A673 (cell line): ENCODE results near the gene RASAL2.

Experiments
- EZH2 ChIP-seq: fragments of 200-600 bp; sonication (generic); IDR thresholded peaks from 2 replicates; pipeline ENCODE4 v1.6.1; 2017; ENCODE audit warnings: borderline replicate concordance, low read depth, mild to moderate bottlenecking, mixed read lengths, antibody characterized with exemption, low read length; ENCODE audit not compliant: poor library complexity, severe bottlenecking
- TF ChIP-seq, protein P1 (sequence below): fragments of 300-800, 200-600 bp; sonication (generic); conservative IDR thresholded peaks from 2 replicates; pipeline ENCODE4 v1.5.1; 2017; ENCODE audit warnings: low read depth, mild to moderate bottlenecking, antibody characterized with exemption, low read length, moderate library complexity, mixed read lengths

DNA sequence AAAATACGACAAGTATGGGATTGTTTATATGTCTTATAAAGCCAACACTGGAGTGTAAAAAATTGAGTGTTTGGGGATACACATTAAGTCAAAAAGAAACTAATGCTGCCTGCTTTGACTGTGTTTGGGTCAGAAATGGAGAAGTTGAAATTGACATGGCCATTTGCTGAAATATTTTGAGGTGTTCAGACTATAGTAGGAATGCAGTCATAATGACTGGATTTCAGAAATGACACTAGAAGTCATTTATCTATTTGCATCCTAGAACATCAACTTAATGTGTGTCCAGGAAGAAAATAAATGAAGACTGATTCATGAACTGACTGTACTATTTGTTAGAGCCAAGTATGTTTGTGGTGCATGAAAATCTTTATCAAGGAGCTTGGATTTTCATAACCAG lies 28.4 kb downstream of the RASAL2 start:
- TF ChIP-seq, protein P1, sequence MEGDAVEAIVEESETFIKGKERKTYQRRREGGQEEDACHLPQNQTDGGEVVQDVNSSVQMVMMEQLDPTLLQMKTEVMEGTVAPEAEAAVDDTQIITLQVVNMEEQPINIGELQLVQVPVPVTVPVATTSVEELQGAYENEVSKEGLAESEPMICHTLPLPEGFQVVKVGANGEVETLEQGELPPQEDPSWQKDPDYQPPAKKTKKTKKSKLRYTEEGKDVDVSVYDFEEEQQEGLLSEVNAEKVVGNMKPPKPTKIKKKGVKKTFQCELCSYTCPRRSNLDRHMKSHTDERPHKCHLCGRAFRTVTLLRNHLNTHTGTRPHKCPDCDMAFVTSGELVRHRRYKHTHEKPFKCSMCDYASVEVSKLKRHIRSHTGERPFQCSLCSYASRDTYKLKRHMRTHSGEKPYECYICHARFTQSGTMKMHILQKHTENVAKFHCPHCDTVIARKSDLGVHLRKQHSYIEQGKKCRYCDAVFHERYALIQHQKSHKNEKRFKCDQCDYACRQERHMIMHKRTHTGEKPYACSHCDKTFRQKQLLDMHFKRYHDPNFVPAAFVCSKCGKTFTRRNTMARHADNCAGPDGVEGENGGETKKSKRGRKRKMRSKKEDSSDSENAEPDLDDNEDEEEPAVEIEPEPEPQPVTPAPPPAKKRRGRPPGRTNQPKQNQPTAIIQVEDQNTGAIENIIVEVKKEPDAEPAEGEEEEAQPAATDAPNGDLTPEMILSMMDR: no peak
- TF ChIP-seq EZH2: no peak
